DLD1 (cell line): ENCODE results near the gene RREB1.

Experiments
- in situ Hi-C: cut with HindIII; loops from 2 replicates; pipeline ENCODE4 v1.10.0; 2017; ENCODE audit warnings: low sequenced_read_pairs

RREB1 gene

DNA sequence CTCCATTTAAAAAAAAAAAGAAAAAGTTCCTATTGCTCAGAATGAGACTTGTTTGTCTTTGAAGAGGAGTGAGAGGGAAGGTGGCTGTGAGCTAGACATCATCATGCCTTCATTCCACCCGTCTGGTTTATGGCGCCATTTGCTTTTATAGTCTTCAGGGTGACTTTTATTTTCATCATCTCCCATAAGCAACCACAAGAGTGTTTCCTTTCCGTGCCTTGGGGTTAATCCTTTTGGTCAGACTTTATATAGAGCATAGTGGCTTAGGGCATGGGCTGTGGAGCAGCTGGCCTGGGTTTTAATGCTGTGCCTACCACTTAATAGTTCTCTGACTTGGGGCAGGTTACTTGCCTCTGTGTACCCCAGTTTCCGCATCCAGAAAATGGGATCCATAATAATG, 77.8 kb downstream of the RREB1 start:
- in situ Hi-C loops: no loop called here

DNA sequence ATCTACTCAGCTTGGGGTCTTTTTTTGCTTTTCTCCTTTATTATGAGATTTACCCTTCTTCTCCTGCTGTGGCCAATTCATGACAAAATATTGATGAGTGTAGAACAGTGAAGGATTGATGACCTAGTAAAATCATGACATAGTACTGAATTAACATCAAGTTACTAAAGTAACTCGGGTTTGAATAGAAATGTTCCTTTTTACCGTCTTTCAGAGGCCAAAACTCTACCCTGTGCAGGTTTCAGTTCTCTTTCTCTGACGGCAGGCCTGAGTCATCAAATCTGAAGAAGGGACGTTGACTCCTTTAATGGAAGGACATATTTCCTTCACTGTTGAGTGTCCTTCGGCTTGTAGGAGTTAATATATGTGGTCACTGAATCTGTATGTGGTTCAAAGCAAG, 80.7 kb downstream of the RREB1 start:
- in situ Hi-C loops: no loop called here

DNA sequence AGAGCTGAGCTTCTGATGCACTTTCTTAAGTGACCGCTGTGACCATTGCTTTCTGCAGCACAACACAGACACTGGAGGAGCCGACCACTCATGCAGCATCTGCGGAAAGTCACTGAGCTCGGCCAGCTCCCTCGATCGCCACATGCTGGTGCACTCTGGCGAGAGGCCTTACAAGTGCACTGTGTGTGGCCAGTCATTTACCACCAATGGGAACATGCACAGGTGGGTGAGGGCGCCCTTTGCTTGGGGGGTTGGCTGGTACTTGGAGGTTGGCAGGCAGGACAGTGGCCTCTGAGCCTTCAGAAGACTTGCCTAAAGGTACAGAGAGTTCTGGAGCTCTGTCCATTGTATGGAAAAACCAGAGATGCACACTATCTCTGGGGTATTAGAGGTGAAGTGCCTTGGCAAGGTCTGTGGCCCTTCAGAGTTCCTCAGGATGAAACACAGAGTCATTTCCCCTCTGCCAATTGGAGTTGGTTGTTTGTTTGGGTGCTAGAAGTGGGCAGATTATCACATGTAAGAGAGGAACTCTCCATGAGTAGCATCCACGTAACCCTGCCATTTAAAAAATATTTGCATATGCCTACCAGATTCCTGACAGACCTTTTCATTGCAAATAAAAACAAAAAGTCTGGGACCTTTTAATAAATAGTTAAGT, 81.5 kb downstream of the RREB1 start:
- in situ Hi-C loops: no loop called here

DNA sequence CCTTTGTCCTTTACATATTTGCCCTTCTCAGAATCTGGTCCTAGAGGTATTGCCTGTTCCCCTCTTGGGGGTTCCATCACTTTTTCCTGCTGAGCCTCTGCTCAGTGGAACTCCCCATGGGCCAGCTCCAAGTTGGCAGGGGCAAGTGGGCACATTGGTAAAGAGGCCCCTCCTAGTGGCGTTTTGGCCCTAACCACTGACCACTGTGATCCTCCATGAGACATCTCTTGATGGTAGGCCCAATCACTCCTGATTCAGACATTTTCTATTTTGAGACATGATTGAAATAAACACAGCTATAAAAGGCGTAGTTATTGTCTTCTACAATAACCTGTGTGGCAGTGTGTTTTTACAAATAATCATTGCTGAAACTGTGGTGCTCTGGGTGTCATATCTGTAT, 83.0 kb downstream of the RREB1 start:
- in situ Hi-C loops: no loop called here

DNA sequence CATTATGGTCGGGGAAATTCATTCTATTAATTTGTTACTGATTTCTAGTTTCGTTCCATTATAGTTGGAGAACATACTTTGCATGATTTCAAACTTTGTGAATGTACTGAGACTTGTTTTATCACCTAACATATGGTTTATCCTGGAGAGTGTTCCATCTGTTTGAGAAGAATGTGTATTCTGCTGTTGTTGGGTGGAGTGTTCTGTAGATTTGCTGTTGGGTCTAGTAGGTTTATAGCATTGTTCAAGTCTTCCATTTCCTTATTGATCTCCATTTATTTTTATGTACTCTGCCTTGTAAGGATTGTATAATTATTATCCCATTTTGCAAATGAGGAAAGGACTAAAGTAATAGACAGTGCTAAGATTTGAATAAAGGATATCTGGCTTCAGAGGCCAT, 85.4 kb downstream of the RREB1 start:
- in situ Hi-C loops: no loop called here

DNA sequence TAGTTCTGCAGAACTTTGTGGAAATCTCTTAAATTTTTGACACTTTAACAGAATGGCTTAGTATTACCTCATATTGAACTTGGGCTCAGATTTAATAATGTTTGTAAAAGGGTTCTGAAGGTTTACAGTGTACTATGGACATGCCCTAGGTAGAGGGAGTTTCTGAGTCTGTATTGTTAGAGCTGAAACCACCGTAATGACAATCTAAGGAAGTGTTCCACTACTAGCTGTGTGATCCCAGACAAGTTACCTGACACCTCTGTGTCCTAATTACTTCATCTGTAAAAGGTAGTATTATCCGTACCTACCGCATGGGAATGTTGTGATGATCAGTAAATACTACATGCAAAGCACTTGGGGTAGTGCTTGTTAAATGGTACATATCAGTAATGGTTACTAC, 86.9 kb downstream of the RREB1 start:
- in situ Hi-C loops: no loop called here

DNA sequence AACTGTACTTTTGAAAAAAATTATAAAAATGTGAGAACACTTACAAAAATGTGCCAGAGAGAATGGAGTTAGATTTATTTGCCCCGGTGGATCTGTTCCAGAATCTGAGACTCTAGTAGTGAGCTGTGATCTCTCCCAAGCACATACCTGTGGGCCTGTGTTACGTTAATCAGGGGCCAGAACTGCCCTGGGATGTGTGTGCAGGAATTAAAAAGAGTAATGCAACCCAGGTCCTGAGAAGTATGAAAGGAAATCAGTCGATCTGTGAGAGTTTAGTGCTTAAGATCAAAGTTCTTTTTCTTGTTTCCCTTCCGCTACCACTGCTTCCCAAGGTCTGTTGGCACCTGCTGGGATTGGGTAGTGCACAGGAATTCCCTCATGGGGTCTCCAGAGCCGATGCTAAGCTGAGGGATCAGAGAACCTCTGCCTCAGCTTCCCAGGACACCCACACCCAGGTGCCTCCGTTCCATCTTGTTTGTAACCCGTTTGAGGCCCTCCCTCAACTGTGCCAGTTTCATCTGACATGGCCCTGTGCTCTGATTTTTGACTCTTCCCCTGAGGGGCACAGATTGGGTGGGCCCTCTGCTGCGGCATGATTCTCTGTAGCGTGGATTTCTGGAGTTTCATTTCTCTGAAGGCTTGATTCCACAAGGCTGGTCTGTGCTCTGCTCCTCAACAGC, 87.7 kb downstream of the RREB1 start:
- in situ Hi-C loops: no loop called here

DNA sequence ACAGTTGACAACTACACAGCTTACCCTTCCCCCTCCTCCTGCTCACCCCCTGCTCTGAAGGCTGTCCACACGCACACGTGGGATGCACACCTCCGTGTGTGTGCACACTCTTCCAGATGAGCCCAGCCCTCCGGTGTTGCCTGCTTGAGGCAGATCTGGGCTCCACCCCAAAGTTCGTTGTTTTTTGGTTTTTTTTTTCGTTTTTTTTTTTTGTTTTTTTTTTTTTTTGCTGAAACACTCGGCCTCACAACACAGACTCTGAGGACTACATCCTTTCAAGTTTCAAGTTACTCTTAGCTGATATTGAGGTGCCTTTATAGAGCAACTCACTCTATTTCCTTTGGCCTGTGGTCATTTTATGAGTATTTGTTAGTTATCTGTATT, 88.2 kb downstream of the RREB1 start:
- in situ Hi-C loops: no loop called here

DNA sequence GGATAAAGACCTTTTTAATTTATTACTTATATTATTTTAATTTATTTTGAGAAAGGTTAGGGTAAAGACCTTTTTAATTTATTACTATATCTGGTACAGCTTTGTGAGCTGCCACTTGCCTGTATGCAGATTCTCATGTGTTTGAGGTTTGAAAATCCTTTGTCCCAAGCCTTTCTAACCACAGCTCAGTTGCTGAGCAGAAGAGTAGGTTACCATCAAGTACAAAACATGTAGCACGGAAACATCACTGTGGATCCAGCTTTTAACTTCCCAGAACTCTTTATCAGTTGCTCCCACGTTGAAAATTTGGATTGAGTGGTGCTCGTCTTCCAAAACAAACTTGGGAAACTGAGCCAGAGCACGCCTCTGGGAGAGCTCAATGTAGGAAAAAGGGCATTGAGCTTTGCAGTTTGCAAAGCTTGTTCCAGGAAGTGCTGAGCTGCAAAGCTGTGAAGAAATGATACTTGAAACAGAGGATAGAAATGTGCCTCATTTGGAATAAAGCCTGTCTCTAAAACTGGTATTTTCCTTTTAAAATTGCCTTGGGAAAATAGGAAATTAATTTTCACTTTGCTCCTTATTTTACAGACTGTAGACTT, 89.0 kb downstream of the RREB1 start:
- in situ Hi-C loops: no loop called here

DNA sequence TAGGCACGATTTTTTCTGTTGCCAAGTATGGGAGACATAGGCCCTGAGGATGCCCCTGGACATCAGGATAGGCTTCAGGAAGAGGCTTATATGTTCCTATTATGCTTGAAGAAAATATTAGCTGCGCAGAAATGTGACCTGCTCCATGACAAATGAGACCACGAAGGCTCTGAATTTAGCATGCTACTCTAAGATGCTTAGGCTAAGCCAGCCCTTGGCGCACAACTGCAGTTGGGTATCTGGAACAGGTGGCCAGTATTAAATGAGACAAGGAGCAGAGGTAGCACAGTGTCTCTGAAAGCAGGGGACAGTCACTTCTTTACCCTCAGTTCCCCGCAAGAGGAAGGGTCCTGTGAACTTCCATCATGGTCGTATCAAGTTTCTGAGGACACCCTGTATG, 90.0 kb downstream of the RREB1 start:
- in situ Hi-C loops: no loop called here

DNA sequence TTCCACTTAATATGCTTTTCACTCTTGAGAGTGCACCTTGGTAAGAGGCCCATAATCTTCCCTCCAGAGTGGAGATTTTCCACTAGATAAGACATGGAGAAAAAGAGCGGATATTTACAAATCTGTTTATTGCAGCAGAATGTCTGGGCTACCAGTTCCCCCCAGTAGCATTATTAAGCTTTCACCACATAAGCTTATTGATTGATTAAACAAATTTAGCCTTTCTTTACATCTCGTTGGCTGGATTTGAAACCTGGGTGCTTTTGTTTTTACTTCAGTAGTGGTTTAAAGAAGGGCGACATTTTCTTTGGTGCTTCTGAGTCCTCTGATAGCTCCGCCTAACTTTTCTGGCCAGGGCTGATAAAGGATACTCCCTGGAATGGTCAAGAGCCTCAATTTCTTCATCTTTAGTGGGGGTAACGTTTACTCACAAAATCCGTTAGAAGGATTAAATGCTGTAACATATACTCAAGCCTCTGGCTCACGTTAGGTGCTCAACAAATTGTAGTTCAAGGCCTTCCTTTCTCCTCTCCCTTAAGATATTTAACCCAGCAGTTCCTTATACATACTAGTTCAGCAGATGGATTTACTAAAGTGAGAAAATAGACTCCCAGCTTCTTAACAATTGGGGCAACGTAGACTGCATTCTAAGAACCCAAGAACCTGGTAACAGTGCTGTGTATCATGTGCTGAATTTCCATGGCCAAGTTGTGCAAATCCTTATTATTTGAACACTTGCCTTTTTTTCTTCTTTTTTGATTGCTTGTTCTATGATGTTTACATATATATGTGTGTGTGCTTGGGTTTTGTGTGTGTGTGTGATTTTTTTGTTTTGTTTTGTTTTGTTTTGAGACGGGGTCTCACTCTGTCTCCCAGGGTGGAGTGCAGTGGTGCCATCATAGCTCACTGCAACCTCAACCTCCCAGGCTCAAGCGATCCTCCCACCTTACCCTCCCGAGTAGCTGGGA, 91.4 kb downstream of the RREB1 start:
- in situ Hi-C loops: no loop called here

DNA sequence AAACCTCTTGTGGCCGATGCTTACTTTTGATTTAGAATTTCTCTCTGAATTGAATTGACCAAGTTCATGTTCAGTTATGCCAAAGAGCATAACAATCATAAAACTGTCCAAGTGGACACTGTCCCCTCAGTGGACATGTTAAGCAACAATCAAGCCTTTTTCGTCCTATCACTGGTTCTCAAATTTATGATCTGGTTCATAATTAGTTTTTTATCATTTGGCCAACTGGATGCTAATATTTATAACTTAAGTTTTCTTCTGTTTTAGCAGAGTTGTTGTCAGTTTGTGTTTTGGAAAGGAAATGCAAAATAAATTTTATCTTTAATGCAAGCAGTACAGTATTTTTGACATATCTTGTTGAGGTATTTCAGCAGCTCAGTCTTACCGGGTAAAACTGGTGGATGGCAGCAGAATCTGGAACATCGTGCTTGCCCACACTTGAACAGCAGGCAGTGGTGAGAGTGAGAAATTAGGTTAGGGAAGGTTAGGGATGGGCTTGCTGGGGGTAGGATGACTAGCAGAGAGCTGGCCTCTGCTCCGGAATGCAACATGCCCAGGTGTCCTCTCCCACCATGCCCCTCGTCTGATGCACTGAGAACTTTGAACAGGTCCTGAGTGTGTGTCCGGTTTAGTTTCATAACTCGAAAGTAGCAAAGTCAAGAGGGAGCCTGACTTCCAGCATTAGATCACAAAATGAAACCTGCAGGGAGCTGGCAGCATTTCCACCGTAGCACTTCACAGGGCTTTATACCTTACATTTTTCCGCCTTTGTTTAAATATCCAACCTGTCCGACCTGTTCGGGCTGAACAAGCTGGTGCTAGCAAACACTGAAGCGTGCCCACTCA, 93.1 kb downstream of the RREB1 start:
- in situ Hi-C loops: no loop called here

DNA sequence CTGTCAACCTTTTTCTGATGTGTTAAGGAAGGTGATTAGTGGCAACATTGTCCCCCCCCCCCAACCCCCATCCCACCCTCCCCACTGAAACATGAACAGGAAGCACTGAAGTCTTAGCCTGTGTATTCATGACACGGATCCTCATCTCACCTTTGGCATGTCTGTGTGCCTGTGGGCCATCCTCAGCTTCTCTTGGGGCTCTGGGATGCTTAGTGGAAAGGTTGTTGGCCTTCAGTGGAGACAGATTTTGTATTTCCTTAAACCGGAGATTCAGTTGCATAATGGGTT, 93.6 kb downstream of the RREB1 start:
- in situ Hi-C loops: no loop called here

DNA sequence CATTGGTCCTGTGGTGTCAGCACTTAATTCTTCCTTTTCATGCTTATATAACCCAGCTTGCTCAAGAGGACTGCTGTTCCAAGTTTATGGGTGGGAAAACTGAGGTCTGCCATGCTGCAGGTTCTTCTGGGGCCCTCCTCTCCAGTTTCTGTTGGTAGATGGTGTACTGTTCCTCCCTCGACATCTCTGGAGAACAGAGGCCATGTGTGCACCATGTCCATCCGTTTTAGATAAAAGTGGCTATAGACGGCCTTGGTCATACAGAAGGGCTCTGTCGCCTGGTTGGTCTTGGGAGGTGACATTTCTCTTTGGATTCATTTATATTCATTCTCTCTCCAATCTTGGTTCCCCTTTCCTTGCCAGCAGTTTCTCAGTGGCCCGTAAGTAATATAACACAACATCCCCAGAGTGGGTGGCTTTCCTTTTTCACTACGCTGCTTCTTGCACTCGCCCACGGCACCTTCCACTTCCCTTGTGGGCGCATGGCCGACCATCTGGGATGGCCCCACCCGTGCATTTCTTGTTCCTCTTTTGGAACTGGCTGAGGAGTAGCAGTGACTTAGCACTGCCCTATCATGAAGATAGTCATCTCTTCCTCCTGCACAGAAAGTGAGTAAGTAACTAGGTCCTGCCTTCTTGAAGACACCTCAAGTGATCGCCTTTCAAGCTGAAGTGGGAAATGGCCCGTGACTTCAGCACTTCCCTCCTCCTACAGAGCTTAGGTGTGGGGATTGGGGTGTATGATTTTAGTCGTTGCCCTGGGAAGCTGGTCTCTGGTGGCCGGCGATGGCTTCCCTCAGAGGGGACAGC, 94.2 kb downstream of the RREB1 start:
- in situ Hi-C loops: no loop called here

DNA sequence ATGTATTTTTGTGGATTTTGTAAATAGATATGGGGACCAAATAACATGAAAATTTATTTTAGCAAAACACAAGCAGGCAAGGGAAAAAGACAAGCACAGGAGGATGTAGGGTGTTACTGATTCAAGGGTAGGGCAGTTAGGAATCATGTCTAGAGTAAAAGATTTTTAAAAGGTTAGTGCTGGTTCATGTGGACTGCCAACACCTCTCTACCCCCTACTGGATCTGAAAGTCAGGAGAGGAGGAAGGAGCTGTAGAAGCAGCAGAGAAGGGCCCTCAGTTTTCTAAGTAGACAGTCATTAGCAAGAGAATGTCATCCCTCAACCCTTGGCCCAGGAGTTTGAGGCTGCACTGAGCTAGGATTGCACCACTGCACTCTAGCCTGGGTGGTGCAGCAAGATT, 95.2 kb downstream of the RREB1 start:
- in situ Hi-C loops: no loop called here

DNA sequence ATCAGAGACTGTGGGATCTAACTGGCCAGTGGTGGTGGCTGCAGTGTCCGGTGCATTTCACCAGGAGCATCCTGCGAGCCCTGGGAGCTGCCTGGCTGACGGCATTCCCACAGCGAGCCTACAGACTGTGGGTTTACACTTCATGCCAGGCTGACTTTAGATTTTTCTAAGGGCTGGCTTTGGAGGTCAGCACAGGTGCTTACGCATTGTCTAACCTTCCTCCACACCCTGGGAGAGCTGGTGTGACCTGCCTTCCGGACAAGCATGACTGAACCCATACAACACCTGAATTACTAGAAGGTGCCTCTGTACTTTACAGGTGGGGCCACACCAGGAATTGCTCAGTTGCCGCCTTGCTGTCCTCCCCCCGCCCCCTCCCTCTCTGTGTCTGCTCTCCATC, 96.2 kb downstream of the RREB1 start:
- in situ Hi-C loops: no loop called here

DNA sequence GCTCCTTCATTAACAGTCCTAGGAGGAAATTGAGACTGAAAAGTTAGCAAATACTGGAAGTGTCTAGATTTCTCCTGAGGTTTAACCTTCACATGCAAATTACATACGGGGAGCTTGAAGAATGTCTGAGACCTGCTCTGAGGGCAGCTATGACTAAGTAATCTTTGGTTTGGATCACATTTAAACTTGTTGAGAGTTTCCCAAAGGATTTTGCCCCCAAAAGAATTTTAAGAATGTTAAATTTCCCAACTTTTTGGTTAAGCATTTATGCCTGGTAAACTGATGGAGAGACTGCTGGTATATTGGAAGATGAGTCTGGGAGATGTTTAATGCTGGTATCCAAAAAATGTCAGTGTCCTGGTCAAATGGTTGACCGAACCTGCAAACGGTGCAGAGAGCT, 97.0 kb downstream of the RREB1 start:
- in situ Hi-C loops: no loop called here

DNA sequence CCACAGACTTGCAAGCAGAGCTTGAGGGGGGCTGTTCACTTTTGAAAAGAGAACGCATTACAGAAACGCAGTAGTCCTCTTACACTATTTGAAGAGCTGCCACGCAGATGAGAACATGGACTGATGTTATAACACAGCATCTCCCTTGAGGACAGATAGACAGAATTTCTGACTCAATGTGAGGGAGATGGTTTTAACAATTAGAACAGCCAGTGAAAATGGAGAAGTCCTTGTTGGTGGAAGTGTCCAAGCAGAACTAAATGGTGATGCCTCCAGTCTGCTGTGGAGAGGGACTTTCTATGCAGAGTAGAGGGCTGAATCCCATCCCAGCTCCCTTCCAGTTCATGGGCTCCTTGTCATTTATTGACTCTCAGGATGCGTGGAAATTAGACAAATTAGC, 100.0 kb downstream of the RREB1 start:
- in situ Hi-C loops: no loop called here

DNA sequence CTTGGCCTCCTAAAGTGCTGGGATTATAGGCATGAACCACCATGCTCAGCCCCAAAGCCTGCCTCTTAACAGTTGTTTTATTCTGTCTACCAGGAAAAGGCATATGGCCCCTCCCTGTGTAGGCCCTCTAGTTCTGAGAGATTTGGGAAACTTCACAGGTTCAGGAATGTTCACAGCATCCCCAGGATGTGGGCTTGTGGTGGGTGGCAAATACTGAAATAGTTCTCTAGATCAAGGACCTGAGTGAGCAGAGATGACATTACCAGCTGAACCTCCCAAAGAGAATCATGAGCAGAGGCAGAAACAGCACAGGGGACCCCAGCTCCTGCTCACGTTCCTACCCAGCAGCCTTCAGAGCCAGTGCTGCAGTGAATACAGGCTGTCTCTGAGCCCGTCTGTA, 105.7 kb downstream of the RREB1 start:
- in situ Hi-C loops: no loop called here

DNA sequence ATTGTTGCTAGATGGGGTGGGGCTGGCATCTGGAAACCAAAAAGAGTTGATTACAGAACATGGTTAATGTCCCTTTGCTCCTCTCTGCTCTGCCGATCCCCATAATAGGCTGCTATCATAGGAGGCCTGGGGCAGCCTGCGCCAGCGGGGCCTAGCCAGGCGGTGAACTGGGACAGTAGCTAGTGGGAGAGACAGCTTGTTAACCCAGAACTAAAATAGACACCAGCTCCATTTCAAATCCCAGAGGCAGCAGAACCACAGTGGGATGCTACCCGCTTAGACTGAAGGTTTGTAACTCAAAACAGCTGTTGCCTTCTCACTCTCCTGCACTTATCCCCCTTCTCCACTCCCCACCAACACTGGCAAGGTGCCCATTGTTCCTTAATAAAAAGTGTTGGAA, 106.7 kb downstream of the RREB1 start:
- in situ Hi-C loops: no loop called here
